ENCODE results near the gene ANHX.

ANHX gene

GRCh38 chr12:133234971-133235370, 706 bp downstream of the ANHX start:
- TF ChIP-seq, protein P1, sequence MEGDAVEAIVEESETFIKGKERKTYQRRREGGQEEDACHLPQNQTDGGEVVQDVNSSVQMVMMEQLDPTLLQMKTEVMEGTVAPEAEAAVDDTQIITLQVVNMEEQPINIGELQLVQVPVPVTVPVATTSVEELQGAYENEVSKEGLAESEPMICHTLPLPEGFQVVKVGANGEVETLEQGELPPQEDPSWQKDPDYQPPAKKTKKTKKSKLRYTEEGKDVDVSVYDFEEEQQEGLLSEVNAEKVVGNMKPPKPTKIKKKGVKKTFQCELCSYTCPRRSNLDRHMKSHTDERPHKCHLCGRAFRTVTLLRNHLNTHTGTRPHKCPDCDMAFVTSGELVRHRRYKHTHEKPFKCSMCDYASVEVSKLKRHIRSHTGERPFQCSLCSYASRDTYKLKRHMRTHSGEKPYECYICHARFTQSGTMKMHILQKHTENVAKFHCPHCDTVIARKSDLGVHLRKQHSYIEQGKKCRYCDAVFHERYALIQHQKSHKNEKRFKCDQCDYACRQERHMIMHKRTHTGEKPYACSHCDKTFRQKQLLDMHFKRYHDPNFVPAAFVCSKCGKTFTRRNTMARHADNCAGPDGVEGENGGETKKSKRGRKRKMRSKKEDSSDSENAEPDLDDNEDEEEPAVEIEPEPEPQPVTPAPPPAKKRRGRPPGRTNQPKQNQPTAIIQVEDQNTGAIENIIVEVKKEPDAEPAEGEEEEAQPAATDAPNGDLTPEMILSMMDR (IDR thresholded peaks at IDR 0.05; ENCODE audit: low read depth, low read length), result no peak
- no peak for DNase-seq (ENCODE audit: extremely low read depth, low read depth)

GRCh38 chr12:133233993-133234564, 1.6 kb downstream of the ANHX start:
- no peak for DNase-seq (ENCODE audit: extremely low read depth, low read depth)
- TF ChIP-seq, protein P1 (IDR thresholded peaks at IDR 0.05; ENCODE audit: low read depth, low read length), result no peak

- TF ChIP-seq, protein P1 (IDR thresholded peaks at IDR 0.05; ENCODE audit: low read depth, low read length), result no peak
- DNase-seq (ENCODE audit: extremely low read depth, low read depth), result no peak
Measured at GRCh38 chr12:133233006-133233405, 2.7 kb downstream of the ANHX start.

DNA sequence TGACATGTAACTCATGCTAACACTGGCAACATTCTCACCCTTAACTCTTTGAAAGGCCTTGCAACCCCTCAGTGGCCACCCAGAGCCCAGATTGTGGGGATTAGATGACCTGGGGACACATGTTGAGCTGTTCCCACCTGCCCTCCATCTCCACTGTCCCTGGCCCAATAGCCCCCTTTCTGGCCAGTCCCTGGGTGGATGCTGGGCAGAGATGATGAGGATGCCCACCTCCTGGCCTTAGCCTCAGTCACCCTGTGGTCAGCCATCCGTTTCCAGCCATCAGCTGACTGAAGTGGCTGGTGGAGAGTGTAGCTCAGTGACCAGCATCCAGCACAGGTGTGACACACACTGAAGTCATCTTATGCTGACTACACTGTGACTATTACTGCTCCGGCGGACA, 4.7 kb downstream of the ANHX start:
- no peak for DNase-seq (ENCODE audit: extremely low read depth, low read depth)
- TF ChIP-seq, protein P1 (IDR thresholded peaks at IDR 0.05; ENCODE audit: low read depth, low read length), result no peak

- TF ChIP-seq, protein P1 (IDR thresholded peaks at IDR 0.05; ENCODE audit: low read depth, low read length), result no peak
- DNase-seq (ENCODE audit: extremely low read depth, low read depth), result no peak
Measured at GRCh38 chr12:133227281-133227852, 8.3 kb downstream of the ANHX start.

GRCh38 chr12:133226690-133227089, 9.0 kb downstream of the ANHX start:
- TF ChIP-seq, protein P1 (IDR thresholded peaks at IDR 0.05; ENCODE audit: low read depth, low read length), result no peak
- DNase-seq (ENCODE audit: extremely low read depth, low read depth), result no peak

- no peak for DNase-seq (ENCODE audit: extremely low read depth, low read depth)
- TF ChIP-seq, protein P1 (IDR thresholded peaks at IDR 0.05; ENCODE audit: low read depth, low read length), result no peak
Measured at GRCh38 chr12:133225527-133225926, 10.2 kb downstream of the ANHX start.

Measured in AG09319 (cell line).